Mucosa of rectum (tissue), 2 donors: ENCODE data around the gene BICRA.
"Not testable (repeated sequence)": the region's sequence is repeated elsewhere in the genome, so short reads cannot be mapped to it uniquely, and the experiment has no call there.

Experiments
- H3K27ac ChIP-seq, 2 donors: one replicate each; pipeline ENCODE4 v1.7.0; 2013; ENCODE audit warnings: inconsistent platforms in 2 of 2, low read depth in 2 of 2, low read length in 2 of 2
- H3K27me3 ChIP-seq, 2 donors: one replicate each; pipeline ENCODE4 v1.7.0; 2013; ENCODE audit warnings: low read length in 2 of 2; ENCODE audit not compliant: control insufficient read depth in 2 of 2, insufficient read depth in 2 of 2
- H3K36me3 ChIP-seq, 2 donors: one replicate each; pipeline ENCODE4 v1.7.0; 2013; ENCODE audit warnings: low read length in 2 of 2; ENCODE audit not compliant: control insufficient read depth in 2 of 2, insufficient read depth in 2 of 2
- H3K4me1 ChIP-seq, 2 donors: one replicate each; pipeline ENCODE4 v1.7.0; 2013; ENCODE audit warnings: low read length in 2 of 2, mild to moderate bottlenecking in 1 of 2; ENCODE audit not compliant: control insufficient read depth in 2 of 2, insufficient read depth in 2 of 2
- H3K4me3 ChIP-seq, 2 donors: one replicate each; pipeline ENCODE4 v1.7.0; 2013; ENCODE audit warnings: low read length in 2 of 2
- H3K9ac ChIP-seq, 2 donors: one replicate each; pipeline ENCODE4 v1.7.0; 2013; ENCODE audit warnings: low read length in 2 of 2, low read depth in 1 of 2, mild to moderate bottlenecking in 1 of 2
- H3K9me3 ChIP-seq, 2 donors: one replicate each; pipeline ENCODE4 v1.7.0; 2013; ENCODE audit warnings: low read length in 2 of 2; ENCODE audit not compliant: control insufficient read depth in 2 of 2
- donor health status: healthy.
- donor health status: Normal muscosa, but diverticular disease.

BICRA gene

GRCh38 chr19:47711652-47712242 is 102.8 kb downstream of the BICRA start:
- Histone ChIP-seq H3K9me3 (no peaks in the 10 kb centered on the region), H3K9ac (no peak overlapping the region)

DNA sequence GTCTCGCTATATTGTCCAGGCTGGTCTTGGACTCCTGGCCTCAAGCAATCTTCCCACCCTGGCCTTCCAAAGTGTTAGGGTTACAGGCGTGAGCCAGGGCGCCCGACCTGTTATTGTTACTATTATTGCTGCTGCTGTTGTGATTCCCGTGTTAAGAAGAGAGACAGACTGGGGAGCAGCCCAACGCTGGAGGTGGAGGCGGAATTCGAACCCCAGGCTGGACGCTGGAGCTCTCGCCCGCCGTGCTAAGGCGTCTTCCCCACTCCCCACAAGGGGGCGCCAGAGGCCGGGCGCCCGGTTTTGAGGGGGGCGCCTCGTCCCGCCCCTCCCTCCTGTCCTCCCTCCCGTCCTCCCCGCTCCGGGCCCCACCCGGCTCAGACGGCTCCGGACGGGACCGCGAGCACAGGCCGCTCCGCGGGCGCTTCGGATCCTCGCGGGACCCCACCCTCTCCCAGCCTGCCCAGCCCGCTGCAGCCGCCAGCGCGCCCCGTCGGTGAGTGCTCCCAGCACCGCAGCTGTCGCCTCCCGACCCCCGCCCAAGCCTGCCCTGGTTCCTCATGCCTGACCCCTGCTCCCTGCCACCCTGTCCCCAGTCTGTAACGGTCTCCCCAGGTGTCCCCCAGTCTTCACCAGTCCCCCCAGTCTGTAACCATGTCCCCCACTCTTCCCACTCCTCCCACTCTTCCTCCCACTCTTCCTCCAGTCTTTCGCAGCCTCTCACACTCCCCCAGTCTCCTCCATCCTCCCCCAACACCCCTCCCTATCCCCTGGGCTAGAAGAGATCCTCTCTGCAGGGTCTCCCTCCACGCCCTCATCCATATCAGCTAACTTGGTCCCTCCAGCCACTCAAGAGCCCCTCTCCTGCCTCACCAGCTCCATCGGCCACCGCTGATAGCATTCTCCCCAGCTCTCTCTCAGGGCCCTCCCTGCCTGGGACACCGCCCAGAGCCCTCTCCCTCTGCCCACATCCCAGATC is 104.4 kb downstream of the BICRA start, which contains the start of gene EHD2:
Gene EHD2, plus strand, starts transcription at position 377 of the 976 bp plus-strand sequence. CDS start 3,191 bp downstream, outside the sequence.
- peaks cover 2 to 12% of the 10 kb centered on the region in 2 donors for H3K27me3 ChIP-seq
- H3K9ac ChIP-seq: peak within 1 kb of the TSS; percentile 59 to 60
- peak within 1 kb of the TSS; percentile 60 to 71 for H3K4me3 ChIP-seq

More at GRCh38 chr19:47711652-47712242, 102.8 kb downstream of the BICRA start:
- Histone ChIP-seq H3K27ac (no peak overlapping the region), H3K4me3 (no peak overlapping the region), H3K36me3 (no peaks in the 10 kb centered on the region), H3K27me3 (peaks cover 2 to 16% of the 10 kb centered on the region in 2 donors), H3K4me1 (peaks cover 3% of the 10 kb centered on the region in 2 donors)

DNA sequence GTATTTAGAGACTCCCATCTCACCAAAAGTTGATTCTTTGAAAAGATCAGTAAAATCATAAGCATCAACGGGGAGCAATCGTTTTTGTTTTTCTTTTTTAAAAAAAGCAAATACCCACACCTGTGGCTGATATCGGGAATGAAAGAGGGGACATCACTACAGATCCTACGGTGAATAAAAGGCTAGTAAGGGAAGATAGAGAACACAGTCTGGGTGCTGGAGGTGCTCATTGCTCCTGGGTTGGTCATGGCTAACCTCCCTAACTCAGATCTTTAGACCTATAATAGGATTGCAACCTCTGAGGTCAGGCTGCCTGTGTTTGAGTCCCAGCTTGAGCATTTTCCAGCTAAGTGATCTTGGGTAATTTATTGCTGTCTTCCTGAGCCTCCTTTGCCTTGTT is 105.4 kb downstream of the BICRA start:
- no peaks in the 10 kb centered on the region for H3K36me3 ChIP-seq
- H3K4me3 ChIP-seq: peak overlapping the region; percentile 39 to 71
- peaks cover 3 to 6% of the 10 kb centered on the region in 2 donors for H3K4me1 ChIP-seq
- H3K27me3 ChIP-seq: peaks cover 2 to 12% of the 10 kb centered on the region in 2 donors
- peak overlapping the region in 1 of 2 donors; percentile 68 for H3K27ac ChIP-seq
- H3K9me3 ChIP-seq: no peaks in the 10 kb centered on the region
- no peak overlapping the region for H3K9ac ChIP-seq

More for the DNA sequence above, 104.4 kb downstream of the BICRA start, which contains the start of gene EHD2:
- Histone ChIP-seq H3K36me3 (no peaks in the 10 kb centered on the region), H3K9me3 (no peaks in the 10 kb centered on the region), H3K4me1 (peaks cover 3 to 5% of the 10 kb centered on the region in 2 donors), H3K27ac (peak within 1 kb of the TSS; percentile 51 to 68)

- peaks cover 2 to 12% of the 10 kb centered on the region in 2 donors for H3K27me3 ChIP-seq
- not testable (repeated sequence) for H3K4me1 ChIP-seq, H3K9me3 ChIP-seq, H3K4me3 ChIP-seq, H3K9ac ChIP-seq, H3K27ac ChIP-seq, H3K36me3 ChIP-seq
Observed at GRCh38 chr19:47714855-47715254, 105.9 kb downstream of the BICRA start.

- H3K27me3 ChIP-seq: peaks cover 2 to 16% of the 10 kb centered on the region in 2 donors
- no peak overlapping the region for H3K4me3 ChIP-seq
- H3K27ac ChIP-seq: peak overlapping the region in 1 of 2 donors; percentile 15
- no peaks in the 10 kb centered on the region for H3K9me3 ChIP-seq
- H3K9ac ChIP-seq: no peak overlapping the region
- H3K4me1 ChIP-seq: peaks cover 6 to 11% of the 10 kb centered on the region in 2 donors
- no peaks in the 10 kb centered on the region for H3K36me3 ChIP-seq
Observed at GRCh38 chr19:47716270-47716937, 107.5 kb downstream of the BICRA start.

DNA sequence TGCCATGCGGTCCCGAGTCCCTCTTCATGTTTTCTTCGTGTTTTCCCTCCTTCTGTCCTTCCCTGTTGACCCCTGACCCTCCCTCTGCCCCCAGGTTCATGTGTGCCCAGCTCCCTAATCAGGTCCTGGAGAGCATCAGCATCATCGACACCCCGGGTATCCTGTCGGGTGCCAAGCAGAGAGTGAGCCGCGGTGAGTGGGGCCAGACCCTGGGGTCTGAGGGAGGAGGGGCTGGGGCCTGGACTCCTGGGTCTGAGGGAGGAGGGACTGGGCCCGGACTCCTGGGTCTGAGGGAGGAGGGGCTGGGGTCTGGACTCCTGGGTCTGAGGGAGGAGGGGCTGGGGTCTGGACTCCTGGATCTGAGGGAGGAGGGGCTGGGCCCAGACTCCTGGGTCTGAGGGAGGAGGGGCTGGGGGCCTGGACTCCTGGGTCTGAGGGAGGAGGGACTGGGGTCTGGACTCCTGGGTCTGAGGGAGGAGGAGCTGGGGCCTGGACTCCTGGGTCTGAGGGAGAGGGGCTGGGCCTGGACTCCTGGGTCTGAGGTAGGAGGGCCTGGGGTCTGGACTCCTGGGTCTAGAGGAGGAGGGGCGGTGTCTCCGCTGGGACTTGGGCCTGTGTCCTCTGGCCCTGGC is 109.6 kb downstream of the BICRA start:
- not testable (repeated sequence) for H3K9ac ChIP-seq, H3K36me3 ChIP-seq, H3K9me3 ChIP-seq, H3K4me1 ChIP-seq, H3K4me3 ChIP-seq
- Histone ChIP-seq H3K27me3 (peaks cover 2 to 13% of the 10 kb centered on the region in 2 donors), H3K27ac (peak overlapping the region; percentile 69 to 75)

GRCh38 chr19:47719047-47719859 is 110.3 kb downstream of the BICRA start:
- Histone ChIP-seq H3K36me3 (no peaks in the 10 kb centered on the region), H3K27ac (peak overlapping the region; percentile 69 to 75), H3K4me1 (peaks cover 6 to 8% of the 10 kb centered on the region in 2 donors), H3K27me3 (peaks cover 2 to 8% of the 10 kb centered on the region in 2 donors), H3K4me3 (no peak overlapping the region), H3K9ac (no peak overlapping the region), H3K9me3 (no peaks in the 10 kb centered on the region)

DNA sequence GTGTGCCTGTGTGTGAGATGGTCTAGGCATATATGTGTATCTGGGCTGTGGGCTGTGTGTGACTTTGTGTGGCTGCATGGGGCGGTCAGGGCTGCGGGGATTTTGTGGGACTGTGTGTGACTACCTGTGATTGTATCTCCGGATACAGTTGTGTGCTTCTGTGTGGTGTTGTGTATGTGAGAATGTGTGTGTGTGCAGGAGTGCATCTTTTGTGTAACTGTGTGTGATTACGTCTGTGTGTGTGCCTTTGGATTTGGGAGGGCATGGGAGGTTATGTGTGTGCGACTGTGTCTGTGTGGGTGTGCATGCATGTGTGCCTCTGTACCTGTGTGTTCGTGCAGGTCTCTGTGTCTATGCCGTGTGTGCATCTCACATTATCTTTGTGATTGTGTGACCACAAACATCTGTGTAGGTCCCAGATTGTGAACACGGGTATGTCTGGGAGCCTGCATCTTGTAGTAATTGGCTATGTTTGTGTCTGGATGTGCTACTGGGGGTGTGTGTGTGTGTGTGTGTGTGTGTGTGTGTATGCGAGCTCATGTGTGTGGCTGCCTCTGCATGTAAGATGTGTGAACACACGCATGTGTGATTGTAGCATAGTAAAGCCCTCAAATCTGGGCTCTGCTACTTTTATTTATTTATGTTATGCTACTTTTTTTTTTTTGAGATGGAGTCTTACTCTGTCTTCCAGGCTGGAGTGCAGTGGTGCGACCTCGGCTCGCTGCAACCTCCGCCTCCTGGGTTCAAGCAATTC is 111.9 kb downstream of the BICRA start:
- peaks cover 2 to 5% of the 10 kb centered on the region in 2 donors for H3K27me3 ChIP-seq
- peaks cover 0 to 3% of the 10 kb centered on the region in 2 donors for H3K36me3 ChIP-seq
- no peak overlapping the region for H3K4me3 ChIP-seq
- H3K27ac ChIP-seq: peak overlapping the region; percentile 27 to 75
- peaks cover 6 to 8% of the 10 kb centered on the region in 2 donors for H3K4me1 ChIP-seq
- H3K9ac ChIP-seq: no peak overlapping the region
- no peaks in the 10 kb centered on the region for H3K9me3 ChIP-seq
